GM21529 (cell line): ENCODE results near the gene DIAPH3.

Source experiments
- ATAC-seq: cut with Tn5 transposase; IDR thresholded peaks from one replicate; pipeline ENCODE4 v1.9.1; 2021; ENCODE audit not compliant: unreplicated experiment

Gene DIAPH3

GRCh38 chr13:59970847-59971246, 192.9 kb downstream of the DIAPH3 start:
- no peak for ATAC-seq

GRCh38 chr13:59963827-59964226, 199.9 kb downstream of the DIAPH3 start:
- ATAC-seq = no peak

GRCh38 chr13:59963383-59963782, 200.3 kb downstream of the DIAPH3 start:
- ATAC-seq = no peak

- ATAC-seq = no peak
Measured at GRCh38 chr13:59962343-59962742, 201.4 kb downstream of the DIAPH3 start.

- ATAC-seq = no peak
Measured at GRCh38 chr13:59960683-59961082, 203.0 kb downstream of the DIAPH3 start.

- no peak for ATAC-seq
Measured at GRCh38 chr13:59957438-59957837, 206.3 kb downstream of the DIAPH3 start.

- ATAC-seq = no peak
Measured at GRCh38 chr13:59954601-59955000, 209.1 kb downstream of the DIAPH3 start.

- no peak for ATAC-seq
Measured at GRCh38 chr13:59951011-59951410, 212.7 kb downstream of the DIAPH3 start.

GRCh38 chr13:59950266-59950665, 213.5 kb downstream of the DIAPH3 start:
- no peak for ATAC-seq

GRCh38 chr13:59948686-59949085, 215.0 kb downstream of the DIAPH3 start:
- ATAC-seq = no peak

GRCh38 chr13:59946944-59947343, 216.8 kb downstream of the DIAPH3 start:
- no peak for ATAC-seq

GRCh38 chr13:59931621-59932020, 232.1 kb downstream of the DIAPH3 start:
- ATAC-seq = no peak

- no peak for ATAC-seq
Measured at GRCh38 chr13:59924256-59924655, 239.5 kb downstream of the DIAPH3 start.

GRCh38 chr13:59915252-59915651, 248.5 kb downstream of the DIAPH3 start:
- ATAC-seq = no peak

- no peak for ATAC-seq
Measured at GRCh38 chr13:59914556-59914955, 249.2 kb downstream of the DIAPH3 start.

GRCh38 chr13:59906413-59907049, 257.2 kb downstream of the DIAPH3 start:
- ATAC-seq = peak; percentile 52

- ATAC-seq = no peak
Measured at GRCh38 chr13:59901191-59901590, 262.5 kb downstream of the DIAPH3 start.

- ATAC-seq = no peak
Measured at GRCh38 chr13:59898066-59898465, 265.7 kb downstream of the DIAPH3 start.

GRCh38 chr13:59893266-59893665, 270.5 kb downstream of the DIAPH3 start:
- no peak for ATAC-seq

- no peak for ATAC-seq
Measured at GRCh38 chr13:59891053-59891452, 272.7 kb downstream of the DIAPH3 start.

GRCh38 chr13:59890054-59890453, 273.7 kb downstream of the DIAPH3 start:
- ATAC-seq = no peak

GRCh38 chr13:59888408-59888807, 275.3 kb downstream of the DIAPH3 start:
- ATAC-seq = no peak

- ATAC-seq = no peak
Measured at GRCh38 chr13:59885076-59885475, 278.7 kb downstream of the DIAPH3 start.
